Activated naive CD8-positive, alpha-beta T cell treated with anti-CD3 and anti-CD28 coated beads, Interleukin-2, amount 10 ng/mL, durations not matched to agents 7 days and 5 days (primary cell): ENCODE results near the gene DNALI1. TPM values are rescaled to one million over a fixed set of nuclear protein-coding genes. Genes with fewer than 3 reads are reported as not detected.

Experiments used
- total RNA-seq, 2 experiments: library from RNA; stranded (reverse); gene quantifications; one replicate each; pipeline ENCODE4 v1.2.3, GENCODE V29; 2021

The DNALI1 gene
- total RNA-seq, 2 experiments from 2014 or later, result 0.11 TPM; not detected in 1

Other genes with a start within 250 kb of the DNALI1 start
- gene ZC3H12A, start 82.4 kb upstream of the DNALI1 start, total RNA-seq, result 10 to 100 TPM; 31.0 to 34.6 TPM
- 10 to 100 TPM; 73.8 to 80.6 TPM for gene MEAF6, start 42.2 kb upstream of the DNALI1 start, total RNA-seq
- gene SNIP1, start 2.6 kb upstream of the DNALI1 start, total RNA-seq, result 10 to 100 TPM; 29.3 to 32.3 TPM
- 10 to 100 TPM; 45.2 to 46.9 TPM for gene GNL2, start 39.0 kb downstream of the DNALI1 start, total RNA-seq
- gene RSPO1, start 78.0 kb downstream of the DNALI1 start, total RNA-seq, result not detected
- 10 to 100 TPM; 64.7 to 67.0 TPM for gene CDCA8, start 135.6 kb downstream of the DNALI1 start, total RNA-seq
- not detected for gene EPHA10, start 208.2 kb downstream of the DNALI1 start, total RNA-seq
- gene MANEAL, start 236.9 kb downstream of the DNALI1 start, total RNA-seq, result 1 to 10 TPM; 1.3 to 1.4 TPM